HepG2 (cell line): ENCODE measurements around the gene MYO9A. TPM values are rescaled to one million over a fixed set of nuclear protein-coding genes. Genes with fewer than 3 reads are reported as not detected.

Experiments used
- ATF2 ChIP-seq: sonication (generic); formaldehyde crosslinking; IDR thresholded peaks from 2 replicates; pipeline ENCODE4 v1.4.0; 2020; ENCODE audit warnings: missing genetic modification reagents
- ATM ChIP-seq: fragments of 450-650 bp; IDR thresholded peaks from 2 replicates; pipeline ENCODE4 v1.7.1; 2017; ENCODE audit warnings: mild to moderate bottlenecking, borderline replicate concordance
- CEBPG ChIP-seq: IDR thresholded peaks from 2 replicates; pipeline ENCODE4 v1.6.1; 2016
- ISL2 ChIP-seq: sonication (generic); formaldehyde crosslinking; IDR thresholded peaks from 2 replicates; pipeline ENCODE4 v1.5.0; 2020; ENCODE audit warnings: missing genetic modification reagents
- PTBP1 ChIP-seq: fragments of 200-400 bp; formaldehyde crosslinking; IDR thresholded peaks from 2 replicates; pipeline ENCODE4 v1.6.1; 2018; ENCODE audit warnings: low read length, low read depth; ENCODE audit not compliant: poor library complexity, severe bottlenecking
- U2AF2 ChIP-seq: fragments of 200-400 bp; formaldehyde crosslinking; IDR thresholded peaks from 2 replicates; pipeline ENCODE4 v1.6.1; 2017; ENCODE audit warnings: low read depth, mild to moderate bottlenecking, low read length
- ZFP36L2 ChIP-seq: sonication (generic); formaldehyde crosslinking; IDR thresholded peaks from 2 replicates; pipeline ENCODE4 v1.4.0; 2020; ENCODE audit warnings: missing genetic modification reagents
- ZNF317 ChIP-seq: sonication (generic); formaldehyde crosslinking; IDR thresholded peaks from 2 replicates; pipeline ENCODE4 v1.5.0; 2020; ENCODE audit warnings: mild to moderate bottlenecking, missing genetic modification reagents
- ZNF337 ChIP-seq: sonication (generic); formaldehyde crosslinking; IDR thresholded peaks from 2 replicates; pipeline ENCODE4 v1.5.1; 2020; ENCODE audit warnings: missing genetic modification reagents, low read depth, mild to moderate bottlenecking, borderline replicate concordance
- ZNF343 ChIP-seq: sonication (generic); formaldehyde crosslinking; IDR thresholded peaks from 2 replicates; pipeline ENCODE4 v1.4.0; 2020; ENCODE audit warnings: mild to moderate bottlenecking, missing genetic modification reagents
- ZNF83 ChIP-seq: sonication (generic); formaldehyde crosslinking; IDR thresholded peaks from 2 replicates; pipeline ENCODE4 v1.4.0; 2020; ENCODE audit warnings: missing genetic modification reagents, mild to moderate bottlenecking, borderline replicate concordance
- ZNF883 ChIP-seq: sonication (generic); formaldehyde crosslinking; IDR thresholded peaks from 2 replicates; pipeline ENCODE4 v1.5.1; 2020; ENCODE audit warnings: mild to moderate bottlenecking, missing genetic modification reagents; ENCODE audit errors: not compliant biosample characterization
- polyA plus RNA-seq, 8 experiments: library from polyadenylated mRNA; depleted of rRNA in 3 of 8; stranded (reverse) in 7 of 8; unstranded in 1 of 8; fragments of >200 nt; fragmentation: Illumina TruSeq in 4 of 8; extraction: Trizol in 4 of 8; gene quantifications; 2 replicates each; pipeline versions ENCODE4 v1.2.1 to v1.2.3, GENCODE V29; 2011 to 2016; ENCODE audit warnings: low read depth in 4 of 8, missing spikeins in 1 of 8, mixed read lengths in 1 of 8; ENCODE audit not compliant: insufficient read depth in 1 of 8
- total RNA-seq, 5 experiments: library from RNA; depleted of rRNA; stranded (reverse); fragments of >200 nt; fragmentation: Illumina TruSeq; extraction: Trizol; gene quantifications; 2 replicates each; pipeline ENCODE4 v1.2.3, GENCODE V29; 2016; ENCODE audit warnings: low read depth in 1 of 5
- TF ChIP-seq, protein P1 (sequence below): sonication (generic); formaldehyde crosslinking; IDR thresholded peaks from 2 replicates; pipeline ENCODE4 v1.5.1; 2020; ENCODE audit warnings: missing genetic modification reagents, mild to moderate bottlenecking, borderline replicate concordance
- TF ChIP-seq, protein P2 (sequence below): sonication (generic); formaldehyde crosslinking; IDR thresholded peaks from 2 replicates; pipeline ENCODE4 v1.5.0; 2020; ENCODE audit warnings: mild to moderate bottlenecking, missing genetic modification reagents, moderate library complexity
- TF ChIP-seq, protein P3 (sequence below): sonication (generic); formaldehyde crosslinking; IDR thresholded peaks from 2 replicates; pipeline ENCODE4; 2020; ENCODE audit warnings: missing genetic modification reagents, mild to moderate bottlenecking, borderline replicate concordance
- TF ChIP-seq, protein P4 (sequence below): IDR thresholded peaks from 2 replicates; pipeline ENCODE4 v1.6.1; 2016; ENCODE audit warnings: missing biosample characterization, missing genetic modification reagents, low read depth

The MYO9A gene
- total and polyA plus RNA-seq, 2 of the 13 experiments (the other 11 are each of a cell fraction or from before 2014, with no cell fraction given), result 4.8 to 15.3 TPM

- TF ChIP-seq ZNF883 (CRISPR knock-in tag), result peak; percentile 39
- no peak for TF ChIP-seq ZNF337
- TF ChIP-seq, protein P1, sequence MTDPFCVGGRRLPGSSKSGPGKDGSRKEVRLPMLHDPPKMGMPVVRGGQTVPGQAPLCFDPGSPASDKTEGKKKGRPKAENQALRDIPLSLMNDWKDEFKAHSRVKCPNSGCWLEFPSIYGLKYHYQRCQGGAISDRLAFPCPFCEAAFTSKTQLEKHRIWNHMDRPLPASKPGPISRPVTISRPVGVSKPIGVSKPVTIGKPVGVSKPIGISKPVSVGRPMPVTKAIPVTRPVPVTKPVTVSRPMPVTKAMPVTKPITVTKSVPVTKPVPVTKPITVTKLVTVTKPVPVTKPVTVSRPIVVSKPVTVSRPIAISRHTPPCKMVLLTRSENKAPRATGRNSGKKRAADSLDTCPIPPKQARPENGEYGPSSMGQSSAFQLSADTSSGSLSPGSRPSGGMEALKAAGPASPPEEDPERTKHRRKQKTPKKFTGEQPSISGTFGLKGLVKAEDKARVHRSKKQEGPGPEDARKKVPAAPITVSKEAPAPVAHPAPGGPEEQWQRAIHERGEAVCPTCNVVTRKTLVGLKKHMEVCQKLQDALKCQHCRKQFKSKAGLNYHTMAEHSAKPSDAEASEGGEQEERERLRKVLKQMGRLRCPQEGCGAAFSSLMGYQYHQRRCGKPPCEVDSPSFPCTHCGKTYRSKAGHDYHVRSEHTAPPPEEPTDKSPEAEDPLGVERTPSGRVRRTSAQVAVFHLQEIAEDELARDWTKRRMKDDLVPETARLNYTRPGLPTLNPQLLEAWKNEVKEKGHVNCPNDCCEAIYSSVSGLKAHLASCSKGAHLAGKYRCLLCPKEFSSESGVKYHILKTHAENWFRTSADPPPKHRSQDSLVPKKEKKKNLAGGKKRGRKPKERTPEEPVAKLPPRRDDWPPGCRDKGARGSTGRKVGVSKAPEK (CRISPR knock-in tag), result 0 out of 2 replicates have a peak, but pooled peaks have one; percentile 32
- TF ChIP-seq ISL2, result no peak
- no peak for TF ChIP-seq ZNF83
- TF ChIP-seq PTBP1, result no peak
- TF ChIP-seq, protein P2, sequence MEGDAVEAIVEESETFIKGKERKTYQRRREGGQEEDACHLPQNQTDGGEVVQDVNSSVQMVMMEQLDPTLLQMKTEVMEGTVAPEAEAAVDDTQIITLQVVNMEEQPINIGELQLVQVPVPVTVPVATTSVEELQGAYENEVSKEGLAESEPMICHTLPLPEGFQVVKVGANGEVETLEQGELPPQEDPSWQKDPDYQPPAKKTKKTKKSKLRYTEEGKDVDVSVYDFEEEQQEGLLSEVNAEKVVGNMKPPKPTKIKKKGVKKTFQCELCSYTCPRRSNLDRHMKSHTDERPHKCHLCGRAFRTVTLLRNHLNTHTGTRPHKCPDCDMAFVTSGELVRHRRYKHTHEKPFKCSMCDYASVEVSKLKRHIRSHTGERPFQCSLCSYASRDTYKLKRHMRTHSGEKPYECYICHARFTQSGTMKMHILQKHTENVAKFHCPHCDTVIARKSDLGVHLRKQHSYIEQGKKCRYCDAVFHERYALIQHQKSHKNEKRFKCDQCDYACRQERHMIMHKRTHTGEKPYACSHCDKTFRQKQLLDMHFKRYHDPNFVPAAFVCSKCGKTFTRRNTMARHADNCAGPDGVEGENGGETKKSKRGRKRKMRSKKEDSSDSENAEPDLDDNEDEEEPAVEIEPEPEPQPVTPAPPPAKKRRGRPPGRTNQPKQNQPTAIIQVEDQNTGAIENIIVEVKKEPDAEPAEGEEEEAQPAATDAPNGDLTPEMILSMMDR, result peak; percentile 98
- TF ChIP-seq ZNF317 (CRISPR knock-in tag), result no peak
- TF ChIP-seq U2AF2, result no peak
- TF ChIP-seq, protein P3, sequence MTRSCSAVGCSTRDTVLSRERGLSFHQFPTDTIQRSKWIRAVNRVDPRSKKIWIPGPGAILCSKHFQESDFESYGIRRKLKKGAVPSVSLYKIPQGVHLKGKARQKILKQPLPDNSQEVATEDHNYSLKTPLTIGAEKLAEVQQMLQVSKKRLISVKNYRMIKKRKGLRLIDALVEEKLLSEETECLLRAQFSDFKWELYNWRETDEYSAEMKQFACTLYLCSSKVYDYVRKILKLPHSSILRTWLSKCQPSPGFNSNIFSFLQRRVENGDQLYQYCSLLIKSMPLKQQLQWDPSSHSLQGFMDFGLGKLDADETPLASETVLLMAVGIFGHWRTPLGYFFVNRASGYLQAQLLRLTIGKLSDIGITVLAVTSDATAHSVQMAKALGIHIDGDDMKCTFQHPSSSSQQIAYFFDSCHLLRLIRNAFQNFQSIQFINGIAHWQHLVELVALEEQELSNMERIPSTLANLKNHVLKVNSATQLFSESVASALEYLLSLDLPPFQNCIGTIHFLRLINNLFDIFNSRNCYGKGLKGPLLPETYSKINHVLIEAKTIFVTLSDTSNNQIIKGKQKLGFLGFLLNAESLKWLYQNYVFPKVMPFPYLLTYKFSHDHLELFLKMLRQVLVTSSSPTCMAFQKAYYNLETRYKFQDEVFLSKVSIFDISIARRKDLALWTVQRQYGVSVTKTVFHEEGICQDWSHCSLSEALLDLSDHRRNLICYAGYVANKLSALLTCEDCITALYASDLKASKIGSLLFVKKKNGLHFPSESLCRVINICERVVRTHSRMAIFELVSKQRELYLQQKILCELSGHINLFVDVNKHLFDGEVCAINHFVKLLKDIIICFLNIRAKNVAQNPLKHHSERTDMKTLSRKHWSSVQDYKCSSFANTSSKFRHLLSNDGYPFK (CRISPR knock-in tag), result peak; percentile 44; the same call in 1 of the 2 replicates
- TF ChIP-seq CEBPG (CRISPR knock-in tag), result no peak
- no peak for TF ChIP-seq ATM
- TF ChIP-seq, protein P4, sequence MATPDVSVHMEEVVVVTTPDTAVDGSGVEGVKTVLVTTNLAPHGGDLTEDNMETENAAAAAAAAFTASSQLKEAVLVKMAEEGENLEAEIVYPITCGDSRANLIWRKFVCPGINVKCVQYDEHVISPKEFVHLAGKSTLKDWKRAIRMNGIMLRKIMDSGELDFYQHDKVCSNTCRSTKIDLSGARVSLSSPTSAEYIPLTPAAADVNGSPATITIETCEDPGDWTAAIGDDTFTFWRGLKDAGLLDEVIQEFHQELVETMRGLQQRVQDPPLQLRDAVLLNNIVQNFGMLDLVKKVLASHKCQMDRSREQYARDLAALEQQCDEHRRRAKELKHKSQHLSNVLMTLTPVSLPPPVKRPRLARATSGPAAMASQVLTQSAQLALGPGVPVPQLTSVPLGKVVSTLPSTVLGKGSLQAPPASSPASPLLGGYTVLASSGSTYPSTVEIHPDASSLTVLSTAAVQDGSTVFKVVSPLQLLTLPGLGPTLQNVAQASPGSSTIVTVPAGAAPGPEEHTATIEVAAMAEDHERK (CRISPR knock-in tag), result no peak
- no peak for TF ChIP-seq ZFP36L2 (CRISPR knock-in tag)
- TF ChIP-seq ZNF343, result no peak
- 0 out of 2 replicates have a peak, but pooled peaks have one; percentile 19 for TF ChIP-seq ATF2 (CRISPR knock-in tag)
Observed at GRCh38 chr15:72155635-72156616, 38.0 kb upstream of the MYO9A start (continued).
